LNCaP clone FGC (cell line): ENCODE data around the gene ZNRD2.
A peak's percentile ranks its signal among the peaks of the same experiment; 100 is the strongest.
"Not testable (repeated sequence)": the region's sequence is repeated elsewhere in the genome, so short reads cannot be mapped to it uniquely, and the experiment has no call there.

Source experiments
- DNase-seq: peaks from one replicate; pipeline ENCODE4 v3.0.0-alpha.2; 2011; ENCODE audit warnings: low read depth
- H3K4me3 ChIP-seq: 2 replicates; pipeline ENCODE4 v1.5.1; 2011; ENCODE audit warnings: mild to moderate bottlenecking, low read depth, low read length, control low read depth
- CTCF ChIP-seq: IDR thresholded peaks from 2 replicates; pipeline ENCODE4 v1.5.1; 2012; ENCODE audit warnings: mild to moderate bottlenecking; ENCODE audit not compliant: control insufficient read depth, insufficient read depth; ENCODE audit errors: extremely low read depth

Gene ZNRD2

GRCh38 chr11:65563601-65564000 lies 6.7 kb upstream of the ZNRD2 start:
- no peak for DNase-seq
- H3K4me3 ChIP-seq, result no peak overlapping the region
- TF ChIP-seq CTCF, result no peak

- not testable (repeated sequence) for DNase-seq, H3K4me3 ChIP-seq
Measured at GRCh38 chr11:65564879-65565559, 5.3 kb upstream of the ZNRD2 start.

GRCh38 chr11:65565624-65566453 lies 4.4 kb upstream of the ZNRD2 start:
- TF ChIP-seq CTCF, result no peak
- no peak overlapping the region for H3K4me3 ChIP-seq
- DNase-seq, result no peak

GRCh38 chr11:65569164-65569972 lies 909 bp upstream of the ZNRD2 start:
- TF ChIP-seq CTCF, result no peak
- H3K4me3 ChIP-seq, result peak overlapping the region; percentile 97
- DNase-seq, result no peak

GRCh38 chr11:65571420-65571819 lies 1.1 kb downstream of the ZNRD2 start:
- no peak for DNase-seq
- no peak for TF ChIP-seq CTCF
- H3K4me3 ChIP-seq, result peak overlapping the region; percentile 97

- peak; percentile 51 for TF ChIP-seq CTCF
- peak; percentile 19 for DNase-seq
- H3K4me3 ChIP-seq, result peak overlapping the region; percentile 97
Measured at GRCh38 chr11:65571940-65572339, 1.7 kb downstream of the ZNRD2 start.
